Stomach (tissue), 4 donors: Measurements from ENCODE around the gene ACAP2.

Source experiments
- EP300 ChIP-seq: sonication (generic); formaldehyde crosslinking; IDR thresholded peaks from one replicate; pipeline ENCODE4 v1.6.1; 2017; ENCODE audit warnings: antibody characterized with exemption
- POLR2A ChIP-seq, 4 donors: fragments of 450-650 bp; IDR thresholded peaks; one replicate each; pipeline ENCODE4 v1.6.1; 2016; ENCODE audit warnings: antibody characterized with exemption in 4 of 4, control low read depth in 2 of 4, mild to moderate bottlenecking in 1 of 4, moderate library complexity in 1 of 4
- POLR2AphosphoS5 ChIP-seq, 3 donors: sonication (generic); formaldehyde crosslinking; IDR thresholded peaks; one replicate each; pipeline ENCODE4 v1.6.1; 2016; ENCODE audit warnings: antibody characterized with exemption in 3 of 3
- TF ChIP-seq, protein P1 (sequence below), 7 experiments: fragments of 450-650 bp in 4 of 7; fragments of 200-600 bp in 3 of 7; sonication (generic) in 3 of 7; IDR thresholded peaks; one replicate each; pipeline ENCODE4 v1.5.1; 2016 to 2019; ENCODE audit warnings: antibody characterized with exemption in 7 of 7, control low read depth in 2 of 7, mild to moderate bottlenecking in 1 of 7

DNA sequence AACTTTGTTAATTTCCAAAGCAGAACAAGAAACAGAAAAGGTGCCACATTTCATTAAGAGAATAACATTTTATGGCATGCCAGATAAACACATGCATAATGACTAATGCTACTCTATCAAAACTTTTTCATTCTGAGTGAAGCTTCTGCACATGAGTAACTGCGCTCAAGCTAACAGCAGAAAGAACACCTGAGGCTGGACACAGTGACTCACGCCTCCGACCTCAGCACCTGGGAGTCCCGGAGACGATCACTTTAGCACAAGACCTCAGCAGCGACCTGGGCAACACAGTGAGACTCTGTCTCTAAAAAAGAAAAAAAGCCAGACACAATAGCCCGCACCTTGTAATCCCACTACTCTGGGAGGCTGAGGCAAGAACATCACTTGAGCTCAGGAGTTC, 70.6 kb downstream of the ACAP2 start:
- TF ChIP-seq, protein P1, sequence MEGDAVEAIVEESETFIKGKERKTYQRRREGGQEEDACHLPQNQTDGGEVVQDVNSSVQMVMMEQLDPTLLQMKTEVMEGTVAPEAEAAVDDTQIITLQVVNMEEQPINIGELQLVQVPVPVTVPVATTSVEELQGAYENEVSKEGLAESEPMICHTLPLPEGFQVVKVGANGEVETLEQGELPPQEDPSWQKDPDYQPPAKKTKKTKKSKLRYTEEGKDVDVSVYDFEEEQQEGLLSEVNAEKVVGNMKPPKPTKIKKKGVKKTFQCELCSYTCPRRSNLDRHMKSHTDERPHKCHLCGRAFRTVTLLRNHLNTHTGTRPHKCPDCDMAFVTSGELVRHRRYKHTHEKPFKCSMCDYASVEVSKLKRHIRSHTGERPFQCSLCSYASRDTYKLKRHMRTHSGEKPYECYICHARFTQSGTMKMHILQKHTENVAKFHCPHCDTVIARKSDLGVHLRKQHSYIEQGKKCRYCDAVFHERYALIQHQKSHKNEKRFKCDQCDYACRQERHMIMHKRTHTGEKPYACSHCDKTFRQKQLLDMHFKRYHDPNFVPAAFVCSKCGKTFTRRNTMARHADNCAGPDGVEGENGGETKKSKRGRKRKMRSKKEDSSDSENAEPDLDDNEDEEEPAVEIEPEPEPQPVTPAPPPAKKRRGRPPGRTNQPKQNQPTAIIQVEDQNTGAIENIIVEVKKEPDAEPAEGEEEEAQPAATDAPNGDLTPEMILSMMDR (IDR thresholded peaks at IDR 0.05): no peak
- no peak for TF ChIP-seq POLR2A (IDR thresholded peaks at IDR 0.05)
- TF ChIP-seq POLR2AphosphoS5 (IDR thresholded peaks at IDR 0.05): no peak
- TF ChIP-seq EP300: no peak
